H9 (cell line): Measurements from ENCODE around the gene RIC8A. TPM values are rescaled to one million over a fixed set of nuclear protein-coding genes. Genes with fewer than 3 reads are reported as not detected.

Experiments
- DNase-seq: peaks from one replicate; pipeline ENCODE4 v3.0.0-alpha.2; 2017
- H2AFZ ChIP-seq: one replicate; pipeline ENCODE4 v1.6.1; 2013; ENCODE audit warnings: mild to moderate bottlenecking, low read length, control low read depth, moderate library complexity
- H2AK5ac ChIP-seq: 2 replicates; pipeline ENCODE4 v1.6.1; 2013; ENCODE audit warnings: low read length, control low read depth, mixed read lengths; ENCODE audit not compliant: insufficient read length
- H2BK120ac ChIP-seq: one replicate; pipeline ENCODE4 v1.6.1; 2013; ENCODE audit warnings: low read depth, mild to moderate bottlenecking, low read length, control low read depth, inconsistent platforms; ENCODE audit not compliant: poor library complexity, severe bottlenecking
- H2BK12ac ChIP-seq: 2 replicates; pipeline ENCODE4 v1.6.1; 2013; ENCODE audit warnings: low read length, control low read depth, mixed read lengths, low read depth; ENCODE audit not compliant: insufficient read length
- H2BK15ac ChIP-seq: 2 replicates; pipeline ENCODE4 v1.6.1; 2013; ENCODE audit warnings: low read depth, low read length, control low read depth
- H2BK20ac ChIP-seq: one replicate; pipeline ENCODE4 v1.6.1; 2013; ENCODE audit warnings: low read depth, mild to moderate bottlenecking, low read length, control low read depth, inconsistent platforms; ENCODE audit not compliant: poor library complexity, severe bottlenecking
- H2BK5ac ChIP-seq: 2 replicates; pipeline ENCODE4 v1.6.1; 2013; ENCODE audit warnings: low read length, control low read depth, mixed read lengths; ENCODE audit not compliant: insufficient read length
- H3K14ac ChIP-seq: 2 replicates; pipeline ENCODE4 v1.6.1; 2013; ENCODE audit warnings: low read length, control low read depth; ENCODE audit not compliant: insufficient read depth
- H3K18ac ChIP-seq: 2 replicates; pipeline ENCODE4 v1.6.1; 2013; ENCODE audit warnings: low read depth, mild to moderate bottlenecking, mixed read lengths, low read length, control low read depth; ENCODE audit not compliant: insufficient read length
- H3K23ac ChIP-seq: 2 replicates; pipeline ENCODE4 v1.6.1; 2013; ENCODE audit warnings: low read length, control low read depth, mixed read lengths, low read depth; ENCODE audit not compliant: insufficient read length
- H3K23me2 ChIP-seq: 2 replicates; pipeline ENCODE4 v1.6.1; 2013; ENCODE audit warnings: low read depth, mild to moderate bottlenecking, mixed read lengths, low read length, control low read depth; ENCODE audit not compliant: insufficient read length, poor library complexity, severe bottlenecking
- H3K27ac ChIP-seq: 2 replicates; pipeline ENCODE4 v1.5.1; 2013; ENCODE audit warnings: low read length, control low read depth, mixed read lengths, low read depth; ENCODE audit not compliant: insufficient read length
- H3K27me3 ChIP-seq: 2 replicates; pipeline ENCODE4 v1.6.1; 2013; ENCODE audit warnings: low read length, control low read depth, inconsistent platforms; ENCODE audit not compliant: insufficient read depth
- H3K4ac ChIP-seq: 2 replicates; pipeline ENCODE4 v1.6.1; 2013; ENCODE audit warnings: low read depth, mild to moderate bottlenecking, control low read depth, inconsistent platforms, low read length, moderate library complexity
- H3K4me1 ChIP-seq: 2 replicates; pipeline ENCODE4 v1.6.1; 2013; ENCODE audit warnings: low read length, control low read depth, inconsistent platforms; ENCODE audit not compliant: insufficient read depth
- H3K4me2 ChIP-seq: 2 replicates; pipeline ENCODE4 v1.6.1; 2013; ENCODE audit warnings: low read length, control low read depth, mixed read lengths; ENCODE audit not compliant: insufficient read length, insufficient read depth
- H3K56ac ChIP-seq: 2 replicates; pipeline ENCODE4 v1.6.1; 2013; ENCODE audit warnings: low read depth, mild to moderate bottlenecking, mixed read lengths, low read length, control low read depth; ENCODE audit not compliant: insufficient read length
- H3K79me1 ChIP-seq: 2 replicates; pipeline ENCODE4 v1.6.1; 2013; ENCODE audit warnings: low read depth, mild to moderate bottlenecking, moderate library complexity, low read length, control low read depth, inconsistent platforms; ENCODE audit not compliant: insufficient read depth, poor library complexity, severe bottlenecking
- H3K79me2 ChIP-seq: 2 replicates; pipeline ENCODE4 v1.6.1; 2013; ENCODE audit warnings: low read length, control low read depth, inconsistent platforms; ENCODE audit not compliant: insufficient read depth
- H3K9ac ChIP-seq: 2 replicates; pipeline ENCODE4 v1.6.1; 2013; ENCODE audit warnings: low read length, control low read depth, mixed read lengths; ENCODE audit not compliant: insufficient read length; ENCODE audit errors: extremely low read depth
- H3K9me3 ChIP-seq: one replicate; pipeline ENCODE4 v1.6.1; 2013; ENCODE audit warnings: low read depth, low read length, inconsistent platforms; ENCODE audit not compliant: control insufficient read depth
- H3T11ph ChIP-seq: one replicate; pipeline ENCODE4 v1.6.1; 2013; ENCODE audit warnings: mild to moderate bottlenecking, low read length, control low read depth, inconsistent platforms
- H4K20me1 ChIP-seq: one replicate; pipeline ENCODE4 v1.6.1; 2013; ENCODE audit not compliant: control insufficient read depth, insufficient read length, insufficient read depth
- H4K5ac ChIP-seq: 2 replicates; pipeline ENCODE4 v1.6.1; 2013; ENCODE audit warnings: low read depth, mild to moderate bottlenecking, mixed read lengths, low read length, control low read depth; ENCODE audit not compliant: insufficient read length
- H4K8ac ChIP-seq: replicated peaks from 2 replicates; pipeline ENCODE4 v1.6.1; 2013; ENCODE audit warnings: low read length, control low read depth, mixed read lengths, low read depth; ENCODE audit not compliant: insufficient read length
- H4K91ac ChIP-seq: 2 replicates; pipeline ENCODE4 v1.6.1; 2013; ENCODE audit warnings: low read depth, mild to moderate bottlenecking, moderate library complexity, mixed read lengths, low read length, control low read depth; ENCODE audit not compliant: insufficient read length
- H3K27ac Mint-ChIP-seq, 3 experiments: 2 replicates in 2 of 3; 3 replicates in 1 of 3; pipeline ENCODE4 v1.8.0; 2020 to 2021; ENCODE audit warnings: mixed read lengths in 3 of 3, mild to moderate bottlenecking in 1 of 3, moderate library complexity in 1 of 3
- H3K27me3 Mint-ChIP-seq: 2 replicates; pipeline ENCODE4 v1.8.0; 2021; ENCODE audit warnings: low read depth, mild to moderate bottlenecking, moderate library complexity, mixed read lengths
- H3K36me3 Mint-ChIP-seq, 3 experiments: 2 replicates in 2 of 3; 3 replicates in 1 of 3; pipeline ENCODE4 v1.8.0; 2020 to 2021; ENCODE audit warnings: low read depth in 3 of 3, mixed read lengths in 3 of 3; ENCODE audit not compliant: insufficient read depth in 1 of 3
- H3K4me1 Mint-ChIP-seq, 2 experiments: 2 replicates each; pipeline ENCODE4 v1.8.0; 2020; ENCODE audit warnings: mixed read lengths in 2 of 2
- H3K4me3 Mint-ChIP-seq, 2 experiments: 2 replicates in 1 of 2; 3 replicates in 1 of 2; pipeline ENCODE4 v1.8.0; 2020 to 2021; ENCODE audit warnings: mild to moderate bottlenecking in 2 of 2, mixed read lengths in 2 of 2, moderate library complexity in 1 of 2
- H3K9me3 Mint-ChIP-seq, 2 experiments: 2 replicates in 1 of 2; 3 replicates in 1 of 2; pipeline ENCODE4 v1.8.0; 2020; ENCODE audit warnings: mild to moderate bottlenecking in 2 of 2, mixed read lengths in 2 of 2, moderate library complexity in 1 of 2
- CTCF ChIP-seq: fragments of 200-600 bp; sonication (generic); conservative IDR thresholded peaks from 3 replicates; pipeline ENCODE4 v1.8.0; 2021; ENCODE audit warnings: antibody characterized with exemption, mild to moderate bottlenecking
- WGBS: extraction: QIAGEN DNeasy Blood & Tissue Kit; methylation state at CpG from one replicate; pipeline ENCODE4 v1.1.7; 2013; ENCODE audit warnings: missing lambda C conversion rate, low lambda C conversion rate, mixed read lengths; ENCODE audit not compliant: insufficient read length; ENCODE audit errors: extremely low coverage; 5-methylcytosine and 5-hydroxymethylcytosine counted together
- total RNA-seq: library from RNA; stranded (reverse); gene quantifications from 2 replicates; pipeline ENCODE4 v1.2.1, GENCODE V29; 2021

The RIC8A gene
- total RNA-seq, 1 experiment from 2014 or later: 94.9 TPM

- Histone ChIP-seq H3K4ac (no peak overlapping the region), H4K91ac (no peak overlapping the region), H3K27me3 (no peaks in the 10 kb centered on the region), H2BK5ac (no peak overlapping the region), H3K4me2 (no peak overlapping the region), H2AFZ (no peak overlapping the region), H4K20me1 (no peaks in the 10 kb centered on the region), H3K18ac (no peak overlapping the region), H3K9ac (no peak overlapping the region), H3K9me3 (no peaks in the 10 kb centered on the region), H3T11ph (no peak overlapping the region), H4K5ac (no peak overlapping the region), H3K27ac (no peak overlapping the region), H2BK15ac (no peak overlapping the region), H3K79me1 (no peaks in the 10 kb centered on the region), H3K14ac (no peak overlapping the region), H3K23ac (no peak overlapping the region), H3K4me1 (no peaks in the 10 kb centered on the region), H3K56ac (no peak overlapping the region), H4K8ac (no peak overlapping the region), H2AK5ac (no peak overlapping the region), H2BK20ac (no peak overlapping the region), H3K23me2 (no peaks in the 10 kb centered on the region), H3K79me2 (no peaks in the 10 kb centered on the region), H2BK120ac (no peak overlapping the region), H2BK12ac (no peak overlapping the region)
- WGBS: no CpG with 5 or more reads among the region's 10 CpGs
- Mint-ChIP-seq H3K9me3 (no peaks in the 10 kb centered on the region; a peak in 1 of 5 replicates), H3K27ac (peak overlapping the region in 2 of 3 experiments; percentile 68 to 90; a peak in 1 of 7 replicates), H3K4me1 (peaks cover 0 to 5% of the 10 kb centered on the region in 2 experiments; a peak in 2 of 4 replicates), H3K27me3 (no peaks in the 10 kb centered on the region; the same call in 1 of the 2 replicates), H3K4me3 (no peak overlapping the region), H3K36me3 (peaks cover 45 to 69% (median 52%) of the 10 kb centered on the region in 3 experiments)
- peak; percentile 86 for TF ChIP-seq CTCF
- DNase-seq: peak; percentile 82
Observed at GRCh38 chr11:250740-251299, 43.3 kb downstream of the RIC8A start.
